K562 (cell line): ENCODE results near the gene A4GALT. TPM values are rescaled to one million over a fixed set of nuclear protein-coding genes. Genes with fewer than 3 reads are reported as not detected.
A peak's percentile ranks its signal among the peaks of the same experiment; 100 is the strongest.

Experiments
- ATAC-seq: fragments of 200-7000 bp; cut with Tn5 transposase; 3 replicates; pipeline ENCODE4 v1.9.1; 2020; ENCODE audit warnings: moderate library complexity
- BruUV-seq: library from RNA; stranded (reverse); fragments of 400-500 nt; replicated peaks from 2 replicates; lab custom pipeline; 2021; lab: Mats Ljungman, UMichigan
- CTCF ChIA-PET: fragments of 300-600 bp; formaldehyde crosslinking; extraction: SDS; loops from one replicate; lab custom pipeline; 2021; ENCODE audit warnings: low intra/inter-chr PET ratio; lab: Yijun Ruan, JAX
- POLR2A ChIA-PET: fragments of 300-600, 350-650 bp; sonication (Branson Sonifier 250); formaldehyde crosslinking; extraction: SDS; loops from one replicate; lab custom pipeline; 2021; ENCODE audit warnings: antibody characterized with exemption, inconsistent platforms; lab: Yijun Ruan, JAX
- DNase-seq, 4 experiments: peaks; one replicate each; pipeline versions ENCODE4 v3.0.0 to v3.0.0-alpha.2; 2011 to 2018; ENCODE audit warnings: low spot score in 3 of 4, mixed read lengths in 3 of 4; ENCODE audit errors: extremely low read depth in 1 of 4
- FAIRE-seq: peaks from 2 replicates; lab custom pipeline; 2011; peaks lifted over from hg19 to GRCh38; lab: Jason Lieb, UNC
- H2AFZ ChIP-seq: 2 replicates; pipeline ENCODE4 v1.6.0; 2011; ENCODE audit warnings: low read depth, low read length, control low read depth, inconsistent platforms
- H3K27ac ChIP-seq: fragments of 200-600 bp; 3 replicates; pipeline ENCODE4 v1.8.0; 2011; ENCODE audit warnings: low read depth, mild to moderate bottlenecking, control low read depth, inconsistent platforms, low read length, moderate library complexity, mixed read lengths; ENCODE audit errors: extremely low read depth
- H3K27me3 ChIP-seq, 2 experiments: fragments of 300-600 bp in 1 of 2; 2 replicates in 1 of 2; 3 replicates in 1 of 2; pipeline versions ENCODE4 v1.6.0 to v1.8.0; 2011; ENCODE audit warnings: inconsistent platforms in 2 of 2, low read length in 2 of 2, mild to moderate bottlenecking in 1 of 2, mixed read lengths in 1 of 2, moderate library complexity in 1 of 2; ENCODE audit not compliant: control insufficient read depth in 2 of 2, insufficient read depth in 2 of 2
- H3K36me3 ChIP-seq: fragments of 300-600 bp; 3 replicates; pipeline ENCODE4 v1.8.0; 2011; ENCODE audit warnings: mild to moderate bottlenecking, low read length, inconsistent platforms; ENCODE audit not compliant: control insufficient read depth, insufficient read depth
- H3K4me1 ChIP-seq, 2 experiments: fragments of 200-600 bp in 1 of 2; replicated peaks in 1 of 2; 2 replicates in 1 of 2; 3 replicates in 1 of 2; pipeline versions ENCODE4 v1.5.1 to v1.8.0; 2011; ENCODE audit warnings: inconsistent platforms in 2 of 2, low read length in 2 of 2, mild to moderate bottlenecking in 1 of 2, mixed read lengths in 1 of 2, moderate library complexity in 1 of 2; ENCODE audit not compliant: control insufficient read depth in 2 of 2, insufficient read depth in 2 of 2
- H3K4me2 ChIP-seq: 2 replicates; pipeline ENCODE4 v1.6.1; 2011; ENCODE audit warnings: low read length, control low read depth, inconsistent platforms, mixed read lengths; ENCODE audit not compliant: insufficient read depth
- H3K4me3 ChIP-seq: fragments of 200-600 bp; sonication (generic), shearing (Covaris generic); 2 replicates; pipeline ENCODE4 v1.5.1; 2016; ENCODE audit warnings: control low read depth, inconsistent platforms
- H3K79me2 ChIP-seq: fragments of 200-600 bp; 3 replicates; pipeline ENCODE4 v1.8.0; 2011; ENCODE audit warnings: low read length, inconsistent platforms; ENCODE audit not compliant: control insufficient read depth, insufficient read depth
- H3K9ac ChIP-seq, 2 experiments: 2 replicates each; pipeline versions ENCODE4 v1.6.0 to v1.6.1; 2011; ENCODE audit warnings: low read depth in 2 of 2, low read length in 2 of 2, control low read depth in 1 of 2, inconsistent platforms in 1 of 2, mild to moderate bottlenecking in 1 of 2, mixed read lengths in 1 of 2; ENCODE audit not compliant: insufficient read depth in 1 of 2
- H3K9me1 ChIP-seq: one replicate; pipeline ENCODE4 v1.6.0; 2011; ENCODE audit warnings: inconsistent platforms, mild to moderate bottlenecking, low read length, moderate library complexity; ENCODE audit not compliant: control insufficient read depth, insufficient read depth
- H3K9me3 ChIP-seq: replicated peaks from 2 replicates; pipeline ENCODE4 v1.5.1; 2011; ENCODE audit warnings: low read depth, low read length, inconsistent platforms; ENCODE audit not compliant: control insufficient read depth, insufficient read depth
- H4K20me1 ChIP-seq: replicated peaks from 2 replicates; pipeline ENCODE4 v1.6.1; 2011; ENCODE audit warnings: low read length, inconsistent platforms, mixed read lengths; ENCODE audit not compliant: control insufficient read depth, insufficient read depth
- CBFA2T2 ChIP-seq: fragments of 450-650 bp; conservative IDR thresholded peaks from 2 replicates; pipeline ENCODE4 v1.6.1; 2017; ENCODE audit warnings: mild to moderate bottlenecking
- ELF1 ChIP-seq: fragments of 200-800 bp; sonication (Bioruptor generic); IDR thresholded peaks from 2 replicates; pipeline ENCODE4 v1.6.1; 2016; ENCODE audit warnings: missing genetic modification characterization, missing compliant biosample characterization
- NFIC ChIP-seq: fragments of 450-650 bp; IDR thresholded peaks from 2 replicates; pipeline ENCODE4 v1.6.1; 2017; ENCODE audit warnings: mild to moderate bottlenecking, inconsistent platforms
- TFAP4 ChIP-seq: sonication (generic); formaldehyde crosslinking; IDR thresholded peaks from 2 replicates; pipeline ENCODE4 v1.8.0; 2022; ENCODE audit warnings: missing genetic modification reagents, mild to moderate bottlenecking, moderate library complexity, borderline replicate concordance
- WGBS: fragments of 100-300 bp; shearing (Covaris generic); methylation state at CpG from one replicate; pipeline ENCODE4 v1.1.6; 2016; ENCODE audit warnings: low coverage, mixed read lengths; ENCODE audit not compliant: insufficient coverage; ENCODE audit errors: missing lambda C conversion rate; 5-methylcytosine and 5-hydroxymethylcytosine counted together
- in situ Hi-C: fragments of 300-500 bp; cut with MboI; formaldehyde crosslinking; loops from 4 replicates; pipeline ENCODE4 v1.15.0; 2018; ENCODE audit warnings: inconsistent platforms, mixed read lengths
- intact Hi-C: fragments of 100-400 bp; cut with micrococcal nuclease; formaldehyde crosslinking; loops from 2 replicates; pipeline ENCODE4 v1.14.2; 2022
- polyA plus RNA-seq, 8 experiments: library from polyadenylated mRNA; depleted of rRNA in 4 of 8; stranded (reverse) in 5 of 8; unstranded in 3 of 8; fragments of >200 nt; fragmentation: Nextera tagmentation in 2 of 8; fragmentation: Illumina TruSeq in 1 of 8; extraction: Ambion mirVana in 2 of 8; extraction: Trizol in 1 of 8; gene quantifications; 2 replicates each; pipeline versions ENCODE4 v1.2.1 to v1.2.3, GENCODE V29; 2011 to 2014; ENCODE audit warnings: inconsistent platforms in 1 of 8, missing spikeins in 1 of 8
- total RNA-seq, 7 experiments: library from RNA; depleted of rRNA in 6 of 7; stranded (reverse); fragments of >200 nt in 6 of 7; fragmentation: Illumina TruSeq in 2 of 7; extraction: Trizol in 2 of 7; gene quantifications; 2 replicates each; pipeline versions ENCODE4 v1.2.1 to v1.2.3, GENCODE V29; 2011 to 2021; ENCODE audit warnings: low replicate concordance in 1 of 7
- TF ChIP-seq, protein P1 (sequence below): fragments of 450-650 bp; IDR thresholded peaks from 2 replicates; pipeline ENCODE4 v1.6.1; 2017; ENCODE audit warnings: antibody characterized with exemption

The A4GALT gene
- total and polyA plus RNA-seq, 9 of the 15 experiments (the other 6 are each of a cell fraction or from before 2014, with no cell fraction given) = 0.07 to 0.11 TPM; not detected in 7

- ChIA-PET CTCF (no interaction called here), POLR2A (interaction anchor here (0.5 to 3.6 kb wide), 3 partner anchors 30 to 200 kb away, joined by 3 to 26 read pairs (median 4); partner anchors contain the start of gene POLDIP3)
- 51% methylated on average over 20 of the region's 22 CpGs for WGBS
- intact Hi-C loops = no loop called here
- no peak overlapping the region for H3K4me3 ChIP-seq
- no peak overlapping the region for H2AFZ ChIP-seq
- DNase-seq = no peak
- H3K27me3 ChIP-seq = no peaks in the 10 kb centered on the region; a peak in 1 of 5 replicates
- peaks cover 56 to 68% of the 10 kb centered on the region in 2 experiments for H3K4me1 ChIP-seq
- H4K20me1 ChIP-seq = peaks cover 16% of the 10 kb centered on the region
- H3K27ac ChIP-seq = peak overlapping the region; percentile 29; the same call in 1 of the 3 replicates
- TF ChIP-seq TFAP4 (CRISPR knock-in tag) (peak; percentile 14; the same call in 1 of the 2 replicates), CBFA2T2 (no peak), ELF1 (no peak), NFIC (peak; percentile 71)
- TF ChIP-seq, protein P1, sequence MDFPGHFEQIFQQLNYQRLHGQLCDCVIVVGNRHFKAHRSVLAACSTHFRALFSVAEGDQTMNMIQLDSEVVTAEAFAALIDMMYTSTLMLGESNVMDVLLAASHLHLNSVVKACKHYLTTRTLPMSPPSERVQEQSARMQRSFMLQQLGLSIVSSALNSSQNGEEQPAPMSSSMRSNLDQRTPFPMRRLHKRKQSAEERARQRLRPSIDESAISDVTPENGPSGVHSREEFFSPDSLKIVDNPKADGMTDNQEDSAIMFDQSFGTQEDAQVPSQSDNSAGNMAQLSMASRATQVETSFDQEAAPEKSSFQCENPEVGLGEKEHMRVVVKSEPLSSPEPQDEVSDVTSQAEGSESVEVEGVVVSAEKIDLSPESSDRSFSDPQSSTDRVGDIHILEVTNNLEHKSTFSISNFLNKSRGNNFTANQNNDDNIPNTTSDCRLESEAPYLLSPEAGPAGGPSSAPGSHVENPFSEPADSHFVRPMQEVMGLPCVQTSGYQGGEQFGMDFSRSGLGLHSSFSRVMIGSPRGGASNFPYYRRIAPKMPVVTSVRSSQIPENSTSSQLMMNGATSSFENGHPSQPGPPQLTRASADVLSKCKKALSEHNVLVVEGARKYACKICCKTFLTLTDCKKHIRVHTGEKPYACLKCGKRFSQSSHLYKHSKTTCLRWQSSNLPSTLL = no peak
- peak overlapping the region; percentile 20 to 71; a peak in 3 of 4 replicates for H3K9ac ChIP-seq
- peak; percentile 51 for FAIRE-seq
- no peak overlapping the region; the same call in 1 of the 2 replicates for H3K4me2 ChIP-seq
- BruUV-seq = no TSS peak
- no peak for ATAC-seq
- H3K79me2 ChIP-seq = peaks cover 76% of the 10 kb centered on the region
- H3K36me3 ChIP-seq = peaks cover 3% of the 10 kb centered on the region; the same call in 2 of the 3 replicates
- H3K9me1 ChIP-seq = peaks cover 2% of the 10 kb centered on the region
- in situ Hi-C loops = no loop called here
- no peaks in the 10 kb centered on the region for H3K9me3 ChIP-seq
Observed at GRCh38 chr22:42644422-42645340, 76.0 kb downstream of the A4GALT start.
